GM20000 (cell line): ENCODE results near the gene TEX53.

ENCODE experiments used
- DNase-seq: peaks from one replicate; pipeline ENCODE4 v3.0.0; 2012; ENCODE audit warnings: low spot score
- TF ChIP-seq, protein P1 (sequence below): IDR thresholded peaks from 2 replicates; pipeline ENCODE4 v1.5.1; 2012; ENCODE audit warnings: mild to moderate bottlenecking, control low read depth; ENCODE audit errors: extremely low read depth, missing control alignments

The TEX53 gene

DNA sequence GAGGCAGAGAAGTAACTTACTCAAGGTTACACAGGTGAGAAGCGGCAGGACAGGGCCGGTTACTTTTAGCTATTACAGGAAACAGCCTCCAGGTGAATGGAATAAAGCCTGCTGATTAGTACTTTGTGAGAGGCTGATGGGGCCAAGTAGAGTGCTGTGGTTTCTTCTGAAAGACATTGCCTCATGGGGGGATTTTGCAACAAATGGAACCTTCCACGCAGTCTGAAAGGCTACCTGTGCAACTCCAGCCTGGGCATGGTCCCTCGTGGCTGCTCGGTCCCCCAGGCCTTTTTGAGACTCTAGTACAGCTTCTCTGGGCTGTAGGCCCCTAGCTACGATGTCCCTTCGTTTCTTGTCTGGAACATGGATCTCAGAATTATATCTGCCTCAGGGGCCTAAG is 44.5 kb downstream of the TEX53 start:
- no peak for DNase-seq
- TF ChIP-seq, protein P1, sequence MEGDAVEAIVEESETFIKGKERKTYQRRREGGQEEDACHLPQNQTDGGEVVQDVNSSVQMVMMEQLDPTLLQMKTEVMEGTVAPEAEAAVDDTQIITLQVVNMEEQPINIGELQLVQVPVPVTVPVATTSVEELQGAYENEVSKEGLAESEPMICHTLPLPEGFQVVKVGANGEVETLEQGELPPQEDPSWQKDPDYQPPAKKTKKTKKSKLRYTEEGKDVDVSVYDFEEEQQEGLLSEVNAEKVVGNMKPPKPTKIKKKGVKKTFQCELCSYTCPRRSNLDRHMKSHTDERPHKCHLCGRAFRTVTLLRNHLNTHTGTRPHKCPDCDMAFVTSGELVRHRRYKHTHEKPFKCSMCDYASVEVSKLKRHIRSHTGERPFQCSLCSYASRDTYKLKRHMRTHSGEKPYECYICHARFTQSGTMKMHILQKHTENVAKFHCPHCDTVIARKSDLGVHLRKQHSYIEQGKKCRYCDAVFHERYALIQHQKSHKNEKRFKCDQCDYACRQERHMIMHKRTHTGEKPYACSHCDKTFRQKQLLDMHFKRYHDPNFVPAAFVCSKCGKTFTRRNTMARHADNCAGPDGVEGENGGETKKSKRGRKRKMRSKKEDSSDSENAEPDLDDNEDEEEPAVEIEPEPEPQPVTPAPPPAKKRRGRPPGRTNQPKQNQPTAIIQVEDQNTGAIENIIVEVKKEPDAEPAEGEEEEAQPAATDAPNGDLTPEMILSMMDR: no peak

DNA sequence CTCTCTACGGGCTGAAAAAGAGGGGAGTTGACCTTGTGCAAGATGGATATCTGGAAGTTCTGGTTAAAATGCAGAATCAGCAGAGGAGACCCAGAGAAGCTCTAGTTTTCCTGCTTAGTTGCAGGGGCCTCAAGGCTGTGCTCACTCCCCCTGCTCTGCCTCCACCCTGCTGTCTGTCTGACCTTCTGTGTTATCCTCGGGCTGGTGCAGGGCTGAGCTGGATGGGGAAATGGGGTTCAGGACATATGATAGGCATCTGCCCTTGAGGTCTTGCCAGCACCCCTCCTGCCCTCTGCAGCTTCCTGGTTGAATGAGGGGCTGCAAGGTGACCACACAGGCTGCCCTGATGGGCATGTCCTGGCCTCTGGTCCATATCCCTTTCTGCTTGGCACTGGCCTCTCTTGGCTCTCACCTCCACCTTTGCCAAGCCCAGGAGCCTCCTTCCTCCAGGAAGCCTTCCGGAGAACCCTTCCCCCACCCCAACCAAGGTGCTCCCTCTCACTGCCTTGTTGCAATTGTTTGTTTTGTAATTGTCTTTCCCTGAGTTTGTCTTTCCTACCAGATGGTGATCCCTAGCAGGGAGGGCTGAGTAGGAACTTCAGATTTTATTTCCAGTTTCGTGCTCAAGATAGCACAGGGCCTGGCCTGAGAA is 45.2 kb downstream of the TEX53 start:
- DNase-seq: no peak
- TF ChIP-seq, protein P1: no peak

DNA sequence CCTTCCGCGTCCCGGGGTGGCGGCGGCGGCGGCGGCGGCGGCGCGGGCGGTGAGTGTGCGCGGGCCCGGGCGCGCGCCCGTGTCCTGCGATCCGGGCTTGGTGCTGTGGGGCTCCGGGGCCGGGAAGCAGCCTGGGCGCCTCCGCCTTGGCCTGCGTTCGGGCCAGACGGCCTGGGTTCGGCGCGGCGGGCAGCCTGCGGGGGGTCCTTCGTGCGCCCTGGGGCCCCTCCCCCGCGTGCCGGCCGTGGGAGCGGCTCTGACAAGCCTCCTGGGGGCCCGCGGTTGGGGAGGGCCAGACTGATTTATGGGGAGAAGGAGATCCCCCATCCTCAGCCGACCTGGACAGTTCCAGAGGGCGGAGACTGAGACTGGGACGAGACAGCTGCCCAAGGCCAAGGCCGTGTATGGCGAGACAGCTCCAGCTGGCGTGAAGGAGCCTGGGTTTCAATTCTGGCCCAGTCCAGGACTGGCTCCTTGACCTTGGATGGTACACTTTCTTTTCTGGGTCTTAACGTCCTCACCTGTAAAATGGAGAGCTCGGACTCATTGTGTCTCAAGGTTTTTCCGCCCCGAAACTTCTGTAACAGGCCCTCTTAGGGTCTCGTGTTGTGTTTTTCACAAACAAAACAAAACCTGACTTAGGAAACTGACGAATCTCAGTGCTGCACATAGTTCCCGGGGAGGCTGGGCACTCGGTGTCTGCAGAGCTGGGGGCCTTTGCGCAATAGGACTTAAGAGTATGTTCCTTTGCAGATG is 45.9 kb downstream of the TEX53 start:
- TF ChIP-seq, protein P1: no peak
- peak; percentile 68 for DNase-seq

DNA sequence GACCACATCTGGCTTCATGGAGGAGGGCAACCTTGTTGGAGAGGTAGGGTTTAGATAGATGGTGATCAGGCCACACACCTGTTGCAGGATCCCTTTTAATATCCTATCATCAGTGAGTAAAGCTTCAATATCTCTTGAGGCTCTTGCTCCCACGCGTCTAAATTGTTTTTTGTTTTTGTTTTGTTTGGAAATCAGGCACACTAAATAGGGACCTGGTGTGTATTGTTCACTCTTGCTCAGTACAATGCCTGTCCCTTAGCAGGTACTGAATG is 49.1 kb downstream of the TEX53 start:
- TF ChIP-seq, protein P1: no peak
- DNase-seq: no peak

DNA sequence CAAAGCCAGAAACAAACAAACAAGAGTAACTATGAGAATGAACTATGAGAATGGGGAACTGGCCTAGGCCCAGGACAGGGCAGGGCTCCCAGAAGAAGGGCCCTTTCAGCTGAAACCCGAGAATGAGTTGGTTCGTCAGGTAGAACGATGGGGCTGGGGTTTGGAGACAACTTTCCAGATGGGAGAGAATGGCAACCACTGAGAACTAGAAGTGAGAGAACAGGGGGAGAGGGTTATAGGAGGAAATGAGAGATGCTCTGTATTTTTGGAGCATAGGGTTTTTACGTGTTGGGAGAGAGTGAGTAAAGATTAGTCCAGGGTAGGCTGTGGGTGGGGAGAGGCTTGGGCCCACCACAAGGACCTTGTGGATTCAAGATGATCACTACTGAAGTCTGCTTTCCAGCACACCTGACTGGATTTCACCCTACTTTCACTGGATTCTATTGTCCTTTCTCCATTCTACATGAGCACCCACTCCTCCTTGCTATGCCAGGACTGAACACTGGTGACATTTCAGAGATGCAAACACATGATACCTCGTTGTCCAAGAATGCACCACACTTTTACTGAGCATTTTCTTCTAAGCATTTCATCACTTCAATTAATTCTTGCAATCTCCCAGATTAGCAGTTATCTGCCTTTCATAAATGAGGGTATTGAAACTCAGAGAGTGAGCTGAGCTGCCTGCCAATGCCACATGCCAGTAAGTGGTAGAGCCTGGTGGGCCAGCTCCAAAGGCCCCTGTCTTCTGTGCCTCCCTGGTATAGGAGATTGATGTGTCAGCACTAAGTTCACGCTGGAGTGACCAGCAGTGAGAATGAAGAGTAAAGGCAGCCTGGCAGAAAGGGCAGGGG is 49.7 kb downstream of the TEX53 start:
- peak; percentile 44 for DNase-seq
- TF ChIP-seq, protein P1: no peak

DNA sequence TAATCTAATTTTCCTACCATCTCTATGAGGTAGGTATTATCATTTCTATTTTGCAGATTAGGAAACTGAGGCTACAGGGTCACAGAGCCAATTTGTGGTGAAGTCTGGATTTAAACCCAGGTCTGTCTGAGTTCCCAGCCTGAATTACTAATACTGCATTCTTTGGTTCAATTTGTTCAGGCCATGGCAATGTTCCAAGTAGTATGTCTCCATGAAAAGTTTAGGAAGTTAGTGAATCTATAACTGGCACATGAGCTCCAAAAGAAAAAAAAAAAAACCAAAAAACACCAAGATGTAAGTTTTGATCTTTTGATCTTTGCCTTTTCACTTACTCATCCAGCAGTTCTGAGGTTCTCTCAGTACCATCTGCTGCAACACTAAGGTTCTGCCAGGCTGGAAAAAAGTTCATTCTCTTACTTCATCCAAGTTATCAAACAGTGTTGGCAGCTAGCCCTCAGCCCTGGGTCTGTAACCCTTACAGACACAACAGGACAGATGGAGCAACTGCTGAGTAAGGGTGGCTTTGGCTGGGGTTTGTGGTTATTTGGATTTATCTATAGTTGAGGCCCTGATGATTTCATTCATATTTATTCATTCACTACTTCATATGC is 50.9 kb downstream of the TEX53 start:
- no peak for DNase-seq
- TF ChIP-seq, protein P1: no peak
